GM12878 (cell line): ENCODE data around the gene CDH4.

Experiments
- CHD2 ChIP-seq: IDR thresholded peaks from 2 replicates; pipeline ENCODE4 v1.6.1; 2011; ENCODE audit warnings: low read depth, low read length, improper control_type of control experiment, borderline replicate concordance
- CTCF ChIP-seq, 3 experiments: IDR thresholded peaks in 2 of 3; conservative IDR thresholded peaks in 1 of 3; 2 replicates each; pipeline ENCODE4 v1.5.1; 2011; ENCODE audit warnings: low read depth in 3 of 3, low read length in 3 of 3, mild to moderate bottlenecking in 3 of 3, control low read depth in 2 of 3, moderate library complexity in 2 of 3, inconsistent platforms in 1 of 3, mixed read lengths in 1 of 3; ENCODE audit not compliant: control insufficient read depth in 2 of 3, insufficient read depth in 1 of 3; ENCODE audit errors: extremely low read depth in 1 of 3
- ETV6 ChIP-seq, 2 experiments: fragments of 450-650 bp in 1 of 2; IDR thresholded peaks in 1 of 2; conservative IDR thresholded peaks in 1 of 2; 2 replicates each; pipeline ENCODE4 v1.6.1; 2014; ENCODE audit warnings: antibody characterized with exemption in 1 of 2, borderline replicate concordance in 1 of 2, low read depth in 1 of 2, mild to moderate bottlenecking in 1 of 2, moderate library complexity in 1 of 2
- LARP7 ChIP-seq: fragments of 450-650 bp; IDR thresholded peaks from 2 replicates; pipeline ENCODE4 v1.6.1; 2017; ENCODE audit warnings: mild to moderate bottlenecking
- NR2C2 ChIP-seq: IDR thresholded peaks from 2 replicates; pipeline ENCODE4 v1.6.1; 2011; ENCODE audit warnings: borderline replicate concordance, low read depth; ENCODE audit not compliant: control insufficient read depth, insufficient read length
- RELA ChIP-seq: fragments of 450-650 bp; IDR thresholded peaks from 2 replicates; pipeline ENCODE4 v1.8.0; 2014; ENCODE audit warnings: borderline replicate concordance; ENCODE audit not compliant: partially characterized antibody
- SP1 ChIP-seq: IDR thresholded peaks from one replicate; pipeline ENCODE4 v1.6.1; 2011; ENCODE audit warnings: low read depth, low read length

- TF ChIP-seq CTCF (IDR thresholded peaks at IDR 0.05 in 2 of 3, conservative IDR thresholded peaks at IDR 0.05 in 1 of 3; ENCODE audit: control insufficient read depth in 2 of 3, extremely low read depth in 1 of 3, insufficient read depth in 1 of 3, low read depth in 3 of 3, low read length in 3 of 3) (no peak), CHD2 (no peak), NR2C2 (no peak), LARP7 (no peak), RELA (no peak), SP1 (no peak), ETV6 (conservative IDR thresholded peaks at IDR 0.05 in 1 of 2, IDR thresholded peaks at IDR 0.05 in 1 of 2; ENCODE audit: borderline replicate concordance in 1 of 2, low read depth in 1 of 2) (no peak)
Measured at GRCh38 chr20:61630391-61630650, 378.3 kb downstream of the CDH4 start.
